ENCODE results near the gene PAWR. TPM values are rescaled to one million over a fixed set of nuclear protein-coding genes. Genes with fewer than 3 reads are reported as not detected.

Gene PAWR
- polyA plus RNA-seq, 2 of the 4 experiments (the other 2 are of a cell fraction) = 40.8 to 55.2 TPM

DNA sequence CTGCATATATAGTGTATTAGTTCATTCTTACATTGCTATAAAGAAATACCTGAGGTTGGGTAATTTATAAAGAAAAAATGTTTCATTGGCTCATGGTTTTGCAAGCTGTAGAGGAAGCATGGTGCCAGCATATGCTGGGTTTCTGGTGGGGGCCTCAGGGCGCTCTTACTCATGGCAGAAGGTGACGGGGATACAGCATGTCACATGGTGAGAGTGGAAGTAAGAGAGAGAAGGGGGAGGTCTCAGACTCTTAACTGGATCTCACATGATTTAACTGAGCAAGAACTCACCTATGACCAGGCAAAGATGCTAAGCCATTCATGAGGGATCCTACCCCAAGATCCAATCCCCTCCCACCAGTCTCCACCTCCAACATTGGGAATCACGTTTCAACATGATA lies 15.9 kb upstream of the PAWR start:
- no peak for DNase-seq (ENCODE audit: low read depth in 1 of 2, low spot score in 1 of 2)
- H3K4me2 ChIP-seq = no peak overlapping the region
- CTCF ChIA-PET = interaction anchor here (0.6 kb wide), 1 partner anchor 588 kb away, joined by 4 read pairs; no protein-coding TSS in a partner anchor
- no peak for FAIRE-seq
- no peaks in the 10 kb centered on the region for H3K9me3 ChIP-seq
- no peak overlapping the region for H3K27ac ChIP-seq
- no peak for TF ChIP-seq MYC (IDR thresholded peaks at IDR 0.05; ENCODE audit: borderline replicate concordance, low read length)
- no peak for TF ChIP-seq EHMT2 (IDR thresholded peaks at IDR 0.05; ENCODE audit: low read depth)
- TF ChIP-seq, protein P1, sequence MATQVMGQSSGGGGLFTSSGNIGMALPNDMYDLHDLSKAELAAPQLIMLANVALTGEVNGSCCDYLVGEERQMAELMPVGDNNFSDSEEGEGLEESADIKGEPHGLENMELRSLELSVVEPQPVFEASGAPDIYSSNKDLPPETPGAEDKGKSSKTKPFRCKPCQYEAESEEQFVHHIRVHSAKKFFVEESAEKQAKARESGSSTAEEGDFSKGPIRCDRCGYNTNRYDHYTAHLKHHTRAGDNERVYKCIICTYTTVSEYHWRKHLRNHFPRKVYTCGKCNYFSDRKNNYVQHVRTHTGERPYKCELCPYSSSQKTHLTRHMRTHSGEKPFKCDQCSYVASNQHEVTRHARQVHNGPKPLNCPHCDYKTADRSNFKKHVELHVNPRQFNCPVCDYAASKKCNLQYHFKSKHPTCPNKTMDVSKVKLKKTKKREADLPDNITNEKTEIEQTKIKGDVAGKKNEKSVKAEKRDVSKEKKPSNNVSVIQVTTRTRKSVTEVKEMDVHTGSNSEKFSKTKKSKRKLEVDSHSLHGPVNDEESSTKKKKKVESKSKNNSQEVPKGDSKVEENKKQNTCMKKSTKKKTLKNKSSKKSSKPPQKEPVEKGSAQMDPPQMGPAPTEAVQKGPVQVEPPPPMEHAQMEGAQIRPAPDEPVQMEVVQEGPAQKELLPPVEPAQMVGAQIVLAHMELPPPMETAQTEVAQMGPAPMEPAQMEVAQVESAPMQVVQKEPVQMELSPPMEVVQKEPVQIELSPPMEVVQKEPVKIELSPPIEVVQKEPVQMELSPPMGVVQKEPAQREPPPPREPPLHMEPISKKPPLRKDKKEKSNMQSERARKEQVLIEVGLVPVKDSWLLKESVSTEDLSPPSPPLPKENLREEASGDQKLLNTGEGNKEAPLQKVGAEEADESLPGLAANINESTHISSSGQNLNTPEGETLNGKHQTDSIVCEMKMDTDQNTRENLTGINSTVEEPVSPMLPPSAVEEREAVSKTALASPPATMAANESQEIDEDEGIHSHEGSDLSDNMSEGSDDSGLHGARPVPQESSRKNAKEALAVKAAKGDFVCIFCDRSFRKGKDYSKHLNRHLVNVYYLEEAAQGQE (IDR thresholded peaks at IDR 0.05) = no peak
- TF ChIP-seq RCOR1 (IDR thresholded peaks at IDR 0.05; ENCODE audit: low read depth, low read length) = no peak
- TF ChIP-seq NR3C1 (IDR thresholded peaks at IDR 0.05) = no peak
- 57% methylated on average over 3 of the region's 3 CpGs for WGBS (ENCODE audit: missing lambda C conversion rate)
- H3K4me1 ChIP-seq = no peaks in the 10 kb centered on the region
- H3K4me3 ChIP-seq = no peak overlapping the region
- POLR2A ChIA-PET = no interaction called here
- ATAC-seq = no peak; a peak in 1 of 6 replicates

DNA sequence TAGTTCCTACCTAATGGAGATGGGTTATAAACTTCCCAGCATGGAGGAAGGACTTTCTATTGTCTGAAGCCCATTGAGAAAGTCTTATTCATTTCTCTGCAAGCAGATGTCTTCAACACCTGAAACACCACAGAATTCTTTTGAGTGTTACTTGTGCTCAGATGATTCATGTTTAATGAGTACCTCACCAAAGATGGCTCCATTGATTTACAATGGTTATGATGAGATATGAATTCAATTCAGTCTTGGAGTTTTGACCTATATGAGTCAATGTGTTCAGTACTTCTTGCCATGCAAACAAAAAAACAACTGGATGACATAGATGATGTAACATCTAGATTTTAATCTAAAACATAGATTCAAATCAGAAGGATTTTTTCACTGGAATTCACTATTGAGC lies 15.4 kb upstream of the PAWR start:
- no peak overlapping the region for H3K27ac ChIP-seq
- H3K4me3 ChIP-seq = no peak overlapping the region
- no peak overlapping the region for H3K4me2 ChIP-seq
- DNase-seq (ENCODE audit: low read depth in 1 of 2, low spot score in 1 of 2) (no peak), ATAC-seq (no peak), FAIRE-seq (no peak)
- CTCF ChIA-PET = no interaction called here
- TF ChIP-seq SMC3 (IDR thresholded peaks at IDR 0.05) (no peak), JUN (IDR thresholded peaks at IDR 0.05) (no peak), HES2 (IDR thresholded peaks at IDR 0.05) (no peak)
- H3K9me3 ChIP-seq = no peaks in the 10 kb centered on the region
- no peaks in the 10 kb centered on the region for H3K4me1 ChIP-seq
- POLR2A ChIA-PET = no interaction called here

DNA sequence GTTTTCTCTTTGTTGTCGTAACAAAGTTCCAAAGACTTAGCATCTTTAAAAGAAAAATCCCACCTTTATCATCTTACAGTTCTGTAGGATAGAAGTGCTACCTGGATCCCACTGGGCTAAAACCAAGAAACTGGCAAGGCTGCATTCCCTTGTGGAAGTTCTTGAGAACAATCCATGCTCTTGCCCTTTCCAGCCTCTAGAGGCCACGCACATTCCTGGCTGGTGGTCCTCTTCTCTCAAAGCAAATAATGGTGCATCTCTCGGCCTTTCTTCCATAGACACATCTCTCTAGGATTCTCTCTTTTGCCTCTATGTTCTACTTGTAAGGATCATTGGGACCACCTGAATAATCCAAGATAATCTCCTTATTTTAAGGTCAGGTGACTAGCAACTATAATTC lies 8.2 kb upstream of the PAWR start:
- no peak overlapping the region for H3K4me3 ChIP-seq
- ATAC-seq (no peak), FAIRE-seq (no peak), DNase-seq (ENCODE audit: low read depth in 1 of 2, low spot score in 1 of 2) (no peak)
- no peak overlapping the region for H3K27ac ChIP-seq
- no peak overlapping the region for H3K4me2 ChIP-seq
- WGBS (ENCODE audit: missing lambda C conversion rate) = 84% methylated on average over 3 of the region's 3 CpGs
- TF ChIP-seq SREBF2 (IDR thresholded peaks at IDR 0.05) (no peak), FOSL2 (IDR thresholded peaks at IDR 0.05) (no peak), FOSL2 (CRISPR knock-in tag; IDR thresholded peaks at IDR 0.05) (no peak), HES2 (IDR thresholded peaks at IDR 0.05) (no peak), ZNF302 (CRISPR knock-in tag; IDR thresholded peaks at IDR 0.05) (no peak), ZC3H11A (IDR thresholded peaks at IDR 0.05) (no peak), TP53 (CRISPR knock-in tag; IDR thresholded peaks at IDR 0.05) (no peak), HDAC2 (IDR thresholded peaks at IDR 0.05) (no peak), MAX (IDR thresholded peaks at IDR 0.05) (no peak), FOSB (CRISPR knock-in tag; IDR thresholded peaks at IDR 0.05) (no peak), HEYL (CRISPR knock-in tag; IDR thresholded peaks at IDR 0.05) (no peak), RFX5 (IDR thresholded peaks at IDR 0.05) (no peak), MYC (IDR thresholded peaks at IDR 0.05; ENCODE audit: borderline replicate concordance, low read length) (no peak)
- TF ChIP-seq, protein P2, sequence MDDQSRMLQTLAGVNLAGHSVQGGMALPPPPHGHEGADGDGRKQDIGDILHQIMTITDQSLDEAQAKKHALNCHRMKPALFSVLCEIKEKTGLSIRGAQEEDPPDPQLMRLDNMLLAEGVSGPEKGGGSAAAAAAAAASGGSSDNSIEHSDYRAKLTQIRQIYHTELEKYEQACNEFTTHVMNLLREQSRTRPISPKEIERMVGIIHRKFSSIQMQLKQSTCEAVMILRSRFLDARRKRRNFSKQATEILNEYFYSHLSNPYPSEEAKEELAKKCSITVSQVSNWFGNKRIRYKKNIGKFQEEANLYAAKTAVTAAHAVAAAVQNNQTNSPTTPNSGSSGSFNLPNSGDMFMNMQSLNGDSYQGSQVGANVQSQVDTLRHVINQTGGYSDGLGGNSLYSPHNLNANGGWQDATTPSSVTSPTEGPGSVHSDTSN (IDR thresholded peaks at IDR 0.05) = no peak
- TF ChIP-seq, protein P3, sequence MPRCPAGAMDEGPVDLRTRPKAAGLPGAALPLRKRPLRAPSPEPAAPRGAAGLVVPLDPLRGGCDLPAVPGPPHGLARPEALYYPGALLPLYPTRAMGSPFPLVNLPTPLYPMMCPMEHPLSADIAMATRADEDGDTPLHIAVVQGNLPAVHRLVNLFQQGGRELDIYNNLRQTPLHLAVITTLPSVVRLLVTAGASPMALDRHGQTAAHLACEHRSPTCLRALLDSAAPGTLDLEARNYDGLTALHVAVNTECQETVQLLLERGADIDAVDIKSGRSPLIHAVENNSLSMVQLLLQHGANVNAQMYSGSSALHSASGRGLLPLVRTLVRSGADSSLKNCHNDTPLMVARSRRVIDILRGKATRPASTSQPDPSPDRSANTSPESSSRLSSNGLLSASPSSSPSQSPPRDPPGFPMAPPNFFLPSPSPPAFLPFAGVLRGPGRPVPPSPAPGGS (IDR thresholded peaks at IDR 0.05) = no peak
- TF ChIP-seq, protein P1 (IDR thresholded peaks at IDR 0.05) = no peak
- H3K9me3 ChIP-seq = no peaks in the 10 kb centered on the region
- ChIA-PET POLR2A (no interaction called here), CTCF (interaction anchor here (1.0 to 1.2 kb wide), 2 partner anchors 18 to 65 kb away, joined by 3 read pairs; no protein-coding TSS in a partner anchor)
- peaks cover 4% of the 10 kb centered on the region; the same call in 2 of the 3 replicates for H3K4me1 ChIP-seq
